BE2C (cell line): ENCODE results near the gene TMEM272.
A peak's percentile ranks its signal among the peaks of the same experiment; 100 is the strongest.

Source experiments
- DNase-seq: peaks from one replicate; pipeline ENCODE4 v3.0.0-alpha.2; 2020
- H3K27me3 ChIP-seq: fragments of 250-450 bp; sonication (Bioruptor Pico); 2 replicates; pipeline ENCODE4 v1.5.1; 2020; ENCODE audit warnings: mild to moderate bottlenecking
- H3K36me3 ChIP-seq: fragments of 250-450 bp; sonication (Bioruptor Pico); 2 replicates; pipeline ENCODE4 v1.5.1; 2020; ENCODE audit warnings: mild to moderate bottlenecking
- H3K4me1 ChIP-seq: fragments of 250-450 bp; sonication (Bioruptor Pico); 2 replicates; pipeline ENCODE4 v1.5.1; 2020
- H3K4me3 ChIP-seq: 2 replicates; pipeline ENCODE4 v1.5.1; 2011; ENCODE audit warnings: low read depth, low read length
- H3K9me3 ChIP-seq: fragments of 250-450 bp; sonication (Bioruptor Pico); 2 replicates; pipeline ENCODE4 v1.5.1; 2020
- TF ChIP-seq, protein P1 (sequence below): IDR thresholded peaks from 2 replicates; pipeline ENCODE4 v1.5.1; 2012; ENCODE audit warnings: mild to moderate bottlenecking, low read depth, low read length

The TMEM272 gene

DNA sequence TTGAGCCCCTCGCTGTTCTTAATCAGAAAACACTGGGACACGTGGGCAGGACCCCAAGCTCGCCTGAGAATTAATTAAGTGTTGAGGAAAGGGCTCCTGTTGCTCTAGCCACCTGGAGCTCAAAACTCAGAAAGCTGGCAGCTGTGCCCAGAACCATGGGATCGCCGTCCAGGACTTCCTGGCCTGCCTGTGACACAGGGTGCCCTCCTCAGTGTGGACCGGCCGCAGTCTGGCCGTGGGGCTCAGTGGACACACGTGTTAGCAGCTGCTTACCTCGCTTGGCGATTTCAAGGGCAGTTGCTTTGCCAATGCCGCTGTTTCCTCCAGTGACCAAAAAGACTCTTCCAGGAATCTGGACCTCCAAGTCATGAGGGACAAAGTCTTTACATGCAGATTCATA, 45.7 kb downstream of the TMEM272 start:
- Histone ChIP-seq H3K9me3 (no peaks in the 10 kb centered on the region), H3K27me3 (no peaks in the 10 kb centered on the region), H3K4me1 (peaks cover 45% of the 10 kb centered on the region), H3K4me3 (no peak overlapping the region), H3K36me3 (no peaks in the 10 kb centered on the region)
- DNase-seq: no peak
- TF ChIP-seq, protein P1, sequence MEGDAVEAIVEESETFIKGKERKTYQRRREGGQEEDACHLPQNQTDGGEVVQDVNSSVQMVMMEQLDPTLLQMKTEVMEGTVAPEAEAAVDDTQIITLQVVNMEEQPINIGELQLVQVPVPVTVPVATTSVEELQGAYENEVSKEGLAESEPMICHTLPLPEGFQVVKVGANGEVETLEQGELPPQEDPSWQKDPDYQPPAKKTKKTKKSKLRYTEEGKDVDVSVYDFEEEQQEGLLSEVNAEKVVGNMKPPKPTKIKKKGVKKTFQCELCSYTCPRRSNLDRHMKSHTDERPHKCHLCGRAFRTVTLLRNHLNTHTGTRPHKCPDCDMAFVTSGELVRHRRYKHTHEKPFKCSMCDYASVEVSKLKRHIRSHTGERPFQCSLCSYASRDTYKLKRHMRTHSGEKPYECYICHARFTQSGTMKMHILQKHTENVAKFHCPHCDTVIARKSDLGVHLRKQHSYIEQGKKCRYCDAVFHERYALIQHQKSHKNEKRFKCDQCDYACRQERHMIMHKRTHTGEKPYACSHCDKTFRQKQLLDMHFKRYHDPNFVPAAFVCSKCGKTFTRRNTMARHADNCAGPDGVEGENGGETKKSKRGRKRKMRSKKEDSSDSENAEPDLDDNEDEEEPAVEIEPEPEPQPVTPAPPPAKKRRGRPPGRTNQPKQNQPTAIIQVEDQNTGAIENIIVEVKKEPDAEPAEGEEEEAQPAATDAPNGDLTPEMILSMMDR: no peak

DNA sequence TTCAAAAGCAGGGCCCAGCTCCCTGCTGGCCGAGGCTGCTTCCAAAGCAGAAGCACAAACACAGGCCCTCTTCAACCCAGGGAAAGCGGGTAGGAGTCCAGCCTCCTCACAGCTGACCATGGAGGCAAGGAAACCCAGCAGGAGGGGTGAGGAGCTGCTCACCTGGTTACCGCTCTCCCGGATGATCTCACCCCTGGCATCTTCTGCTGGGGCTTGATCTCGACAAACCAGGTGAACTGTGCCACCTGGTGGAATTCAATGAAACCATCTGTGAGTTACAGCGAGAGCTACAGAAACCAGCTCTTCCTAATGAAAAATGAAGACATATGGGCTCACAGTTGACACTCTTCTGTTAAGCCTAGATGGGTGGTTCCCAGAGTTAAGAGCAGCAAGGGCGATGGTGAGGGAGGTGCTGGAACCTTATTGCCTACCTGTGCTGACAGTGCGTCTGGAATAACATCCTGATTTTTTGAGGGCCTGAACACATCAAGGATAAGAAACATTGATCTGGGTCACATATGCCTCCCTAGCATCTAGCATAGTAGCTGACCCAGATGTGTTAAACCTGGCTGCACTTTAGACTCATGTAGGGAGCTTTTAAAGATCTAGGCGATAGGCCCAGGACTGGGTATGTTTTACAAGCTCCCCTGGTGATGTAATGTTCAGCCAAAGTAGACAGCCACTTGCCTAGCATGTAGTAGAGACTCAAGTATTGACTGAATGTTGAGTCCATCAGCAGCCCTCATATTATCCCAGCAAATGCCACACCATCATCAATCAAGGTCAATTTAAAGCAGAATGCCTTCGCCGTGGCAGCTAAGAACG, 47.1 kb downstream of the TMEM272 start:
- Histone ChIP-seq H3K36me3 (no peaks in the 10 kb centered on the region), H3K9me3 (no peaks in the 10 kb centered on the region), H3K4me1 (peaks cover 40% of the 10 kb centered on the region), H3K4me3 (no peak overlapping the region), H3K27me3 (no peaks in the 10 kb centered on the region)
- TF ChIP-seq, protein P1: peak; percentile 73
- peak; percentile 73 for DNase-seq

DNA sequence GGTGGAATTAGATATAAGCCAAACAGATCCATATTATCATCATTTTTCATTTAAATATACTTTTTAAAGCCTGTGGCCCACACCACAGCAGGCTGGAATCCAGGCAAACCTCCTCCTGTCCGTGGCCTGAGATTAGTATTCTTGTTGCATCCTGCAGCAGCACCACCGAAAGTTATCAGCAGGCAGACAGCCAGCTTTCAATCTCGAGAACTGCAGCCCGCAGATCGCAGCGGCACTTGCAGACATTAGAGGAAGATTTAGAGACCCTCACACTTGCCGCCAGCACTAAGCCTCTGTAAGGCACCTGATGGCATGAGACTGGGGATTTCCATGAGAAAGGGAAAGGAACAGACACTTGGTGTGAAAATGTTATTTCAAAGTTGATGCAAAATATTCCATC, 48.4 kb downstream of the TMEM272 start:
- no peak overlapping the region for H3K4me3 ChIP-seq
- H3K4me1 ChIP-seq: peaks cover 33% of the 10 kb centered on the region
- TF ChIP-seq, protein P1: no peak
- no peaks in the 10 kb centered on the region for H3K27me3 ChIP-seq
- no peaks in the 10 kb centered on the region for H3K36me3 ChIP-seq
- DNase-seq: no peak
- no peaks in the 10 kb centered on the region for H3K9me3 ChIP-seq

DNA sequence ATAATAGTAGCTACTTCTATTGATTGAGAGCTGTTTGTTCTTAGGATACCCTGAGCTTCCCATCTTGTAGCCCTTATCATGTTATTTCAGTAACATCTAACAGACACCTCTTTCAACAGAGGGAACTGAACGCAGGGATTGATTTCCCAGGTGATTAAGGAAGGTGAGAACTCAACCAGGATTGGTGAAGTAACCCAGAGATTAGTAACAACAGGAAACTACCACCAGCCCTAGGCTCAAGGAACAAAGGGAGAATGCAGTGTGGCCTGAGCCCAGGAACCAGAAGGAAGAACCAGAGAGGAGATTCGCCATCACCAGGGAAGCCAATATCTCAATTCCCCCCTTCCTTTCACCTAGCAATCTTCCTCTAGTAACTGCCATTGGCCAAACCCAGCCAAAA, 49.6 kb downstream of the TMEM272 start:
- DNase-seq: no peak
- Histone ChIP-seq H3K27me3 (no peaks in the 10 kb centered on the region), H3K36me3 (no peaks in the 10 kb centered on the region), H3K4me3 (no peak overlapping the region), H3K9me3 (no peaks in the 10 kb centered on the region), H3K4me1 (peaks cover 33% of the 10 kb centered on the region)
- TF ChIP-seq, protein P1: no peak

DNA sequence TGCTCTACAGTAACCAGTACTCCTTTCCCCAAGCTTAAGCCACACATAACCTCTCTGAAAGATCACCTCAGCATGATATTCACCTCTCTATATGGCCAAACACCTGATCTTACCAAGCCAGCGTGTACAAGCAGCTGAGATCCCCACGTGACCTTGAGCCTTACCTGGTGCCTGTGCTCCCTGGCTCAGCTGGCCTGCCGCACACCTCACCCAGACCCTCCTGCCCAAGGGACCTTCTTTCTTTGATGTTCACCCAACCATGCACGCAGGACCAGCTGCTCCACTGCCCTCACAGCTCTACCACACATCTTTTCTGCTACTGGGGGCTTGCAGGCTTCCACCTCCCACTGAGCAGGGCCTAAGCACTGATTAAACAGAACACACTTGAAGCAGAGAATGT, 50.0 kb downstream of the TMEM272 start:
- TF ChIP-seq, protein P1: no peak
- H3K9me3 ChIP-seq: no peaks in the 10 kb centered on the region
- no peaks in the 10 kb centered on the region for H3K36me3 ChIP-seq
- H3K27me3 ChIP-seq: no peaks in the 10 kb centered on the region
- peaks cover 33% of the 10 kb centered on the region for H3K4me1 ChIP-seq
- DNase-seq: no peak
- H3K4me3 ChIP-seq: no peak overlapping the region

DNA sequence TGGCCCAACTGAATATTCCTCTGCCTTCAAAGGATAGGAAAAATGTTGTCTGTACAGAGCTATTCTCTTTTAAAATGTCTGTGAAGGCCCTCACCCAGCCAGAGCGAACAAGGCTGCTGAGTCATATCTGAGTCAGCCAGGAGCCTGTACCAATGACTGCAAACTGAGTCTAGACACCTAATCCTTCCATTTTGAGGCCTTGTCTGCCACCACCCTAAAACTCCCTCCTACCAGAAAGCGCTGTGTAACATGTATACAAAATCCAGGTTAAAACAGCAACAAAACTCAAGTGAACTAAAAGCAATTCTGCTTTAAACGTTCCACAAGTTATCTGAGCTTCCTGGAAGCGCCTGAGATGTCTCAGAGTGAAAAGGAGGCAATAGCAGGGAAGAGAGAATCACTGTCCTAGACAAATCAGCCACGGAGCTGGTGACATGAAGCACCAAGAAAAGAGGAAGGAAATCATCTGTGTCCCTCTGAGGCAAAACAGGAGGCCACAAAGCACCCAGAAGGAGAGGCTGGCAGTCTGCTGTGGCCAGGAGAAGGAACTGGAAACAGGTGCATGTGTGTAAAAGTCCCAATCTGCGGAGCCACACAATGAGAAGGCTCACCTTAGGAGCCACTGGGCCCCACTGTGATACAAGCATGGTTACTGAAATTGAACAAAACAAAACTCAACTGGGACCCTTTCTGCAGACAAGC, 51.3 kb downstream of the TMEM272 start:
- Histone ChIP-seq H3K4me1 (peaks cover 36% of the 10 kb centered on the region), H3K4me3 (no peak overlapping the region), H3K9me3 (no peaks in the 10 kb centered on the region), H3K36me3 (no peaks in the 10 kb centered on the region), H3K27me3 (no peaks in the 10 kb centered on the region)
- TF ChIP-seq, protein P1: no peak
- no peak for DNase-seq
